GM12878 (cell line): ENCODE data around the gene DBNDD2. TPM values are rescaled to one million over a fixed set of nuclear protein-coding genes. Genes with fewer than 3 reads are reported as not detected.

Experiments used
- ATAC-seq: fragments of 200-7000 bp; cut with Tn5 transposase; 3 replicates; pipeline ENCODE4 v1.9.1; 2020; ENCODE audit warnings: mild to moderate bottlenecking, moderate library complexity
- BruUV-seq: library from RNA; stranded (reverse); fragments of 400-500 nt; replicated peaks from 2 replicates; lab custom pipeline; 2021; lab: Mats Ljungman, UMichigan
- CTCF ChIA-PET: fragments of 300-600 bp; sonication (Branson Sonifier 250); formaldehyde crosslinking; extraction: SDS; loops from one replicate; lab custom pipeline; 2021; ENCODE audit warnings: inconsistent platforms; lab: Yijun Ruan, JAX
- POLR2A ChIA-PET: fragments of 350-600 bp; formaldehyde crosslinking; extraction: SDS; loops from one replicate; lab custom pipeline; 2021; ENCODE audit warnings: inconsistent platforms; lab: Charles Lee
- RAD21 ChIA-PET: fragments of 300-600 bp; sonication (Branson Sonifier 250); formaldehyde crosslinking; loops from one replicate; lab custom pipeline; 2023; ENCODE audit warnings: antibody characterized with exemption; ENCODE audit not compliant: unreplicated experiment; lab: Charles Lee
- SMC1A ChIA-PET: fragments of 300-600 bp; sonication (Branson Sonifier 250); formaldehyde crosslinking; loops from one replicate; lab custom pipeline; 2023; ENCODE audit not compliant: unreplicated experiment, uncharacterized antibody; lab: Charles Lee
- DNase-seq: peaks from one replicate; pipeline ENCODE4 v3.0.0-alpha.2; 2011; ENCODE audit warnings: low read depth, low spot score
- FAIRE-seq: peaks from 3 replicates; lab custom pipeline; 2011; peaks lifted over from hg19 to GRCh38; lab: Jason Lieb, UNC
- H2AFZ ChIP-seq: 2 replicates; pipeline ENCODE4 v1.6.0; 2011; ENCODE audit warnings: low read depth, low read length, control low read depth; ENCODE audit not compliant: control insufficient read depth
- H3K27ac ChIP-seq: 2 replicates; pipeline ENCODE4 v1.5.1; 2011; ENCODE audit warnings: control low read depth; ENCODE audit not compliant: control insufficient read depth, insufficient read depth
- H3K27me3 ChIP-seq, 2 experiments: replicated peaks in 1 of 2; 2 replicates each; pipeline versions ENCODE4 v1.6.0 to v1.6.1; 2011; ENCODE audit warnings: low read length in 1 of 2; ENCODE audit not compliant: control insufficient read depth in 2 of 2, insufficient read depth in 2 of 2
- H3K36me3 ChIP-seq, 2 experiments: 2 replicates each; pipeline ENCODE4 v1.5.1; 2011; ENCODE audit warnings: low read length in 1 of 2; ENCODE audit not compliant: control insufficient read depth in 2 of 2, insufficient read depth in 2 of 2
- H3K4me1 ChIP-seq: 2 replicates; pipeline ENCODE4 v1.6.1; 2011; ENCODE audit warnings: mild to moderate bottlenecking, low read length, moderate library complexity, mixed read lengths; ENCODE audit not compliant: control insufficient read depth, insufficient read depth
- H3K4me2 ChIP-seq: 2 replicates; pipeline ENCODE4 v1.6.0; 2011; ENCODE audit warnings: control low read depth; ENCODE audit not compliant: control insufficient read depth, insufficient read depth
- H3K4me3 ChIP-seq: fragments of 200-600 bp; sonication (generic); 2 replicates; pipeline ENCODE4 v1.5.1; 2016
- H3K79me2 ChIP-seq: 2 replicates; pipeline ENCODE4 v1.6.0; 2011; ENCODE audit warnings: low read length; ENCODE audit not compliant: control insufficient read depth, insufficient read depth
- H3K9ac ChIP-seq: 2 replicates; pipeline ENCODE4 v1.8.0; 2011; ENCODE audit warnings: low read length, control low read depth, mixed read lengths; ENCODE audit not compliant: control insufficient read depth, insufficient read depth
- H3K9me3 ChIP-seq: replicated peaks from 3 replicates; pipeline ENCODE4 v1.5.1; 2011; ENCODE audit warnings: mild to moderate bottlenecking, low read length; ENCODE audit not compliant: control insufficient read depth, insufficient read depth
- H4K20me1 ChIP-seq: 2 replicates; pipeline ENCODE4 v1.6.0; 2011; ENCODE audit not compliant: control insufficient read depth, insufficient read depth
- CBFB ChIP-seq: IDR thresholded peaks from 2 replicates; pipeline ENCODE4 v1.6.1; 2016; ENCODE audit warnings: antibody characterized with exemption, low read depth
- CEBPB ChIP-seq, 2 experiments: fragments of 150-350 bp in 1 of 2; IDR thresholded peaks; 2 replicates each; pipeline ENCODE4 v1.6.1; 2012 to 2014; ENCODE audit warnings: low read depth in 2 of 2, low read length in 2 of 2, borderline replicate concordance in 1 of 2, inconsistent platforms in 1 of 2
- ESRRA ChIP-seq: IDR thresholded peaks from 2 replicates; pipeline ENCODE4 v1.6.1; 2012; ENCODE audit warnings: mild to moderate bottlenecking, low read length, improper control_type of control experiment
- JUNB ChIP-seq: IDR thresholded peaks from 2 replicates; pipeline ENCODE4 v1.6.1; 2016; ENCODE audit warnings: antibody characterized with exemption, mild to moderate bottlenecking
- KDM1A ChIP-seq: fragments of 200-600 bp; sonication (generic); IDR thresholded peaks from 2 replicates; pipeline ENCODE4 v1.6.1; 2016; ENCODE audit warnings: borderline replicate concordance
- MTA3 ChIP-seq: IDR thresholded peaks from 2 replicates; pipeline ENCODE4 v1.6.1; 2012; ENCODE audit warnings: low read length, inconsistent platforms, borderline replicate concordance
- NFYB ChIP-seq: IDR thresholded peaks from 2 replicates; pipeline ENCODE4 v1.6.1; 2011; ENCODE audit warnings: low read depth, mild to moderate bottlenecking, low read length, improper control_type of control experiment, moderate library complexity; ENCODE audit not compliant: insufficient read depth
- NR2C1 ChIP-seq: fragments of 450-650 bp; IDR thresholded peaks from 2 replicates; pipeline ENCODE4 v1.6.1; 2017; ENCODE audit warnings: antibody characterized with exemption, mild to moderate bottlenecking, moderate library complexity
- NR2F1 ChIP-seq: fragments of 450-650 bp; conservative IDR thresholded peaks from 2 replicates; pipeline ENCODE4 v1.6.1; 2017; ENCODE audit warnings: mild to moderate bottlenecking
- RAD51 ChIP-seq: fragments of 450-650 bp; IDR thresholded peaks from 2 replicates; pipeline ENCODE4 v1.6.1; 2016; ENCODE audit warnings: moderate library complexity, mild to moderate bottlenecking, inconsistent platforms
- RELA ChIP-seq: fragments of 450-650 bp; IDR thresholded peaks from 2 replicates; pipeline ENCODE4 v1.8.0; 2014; ENCODE audit warnings: borderline replicate concordance; ENCODE audit not compliant: partially characterized antibody
- SMAD5 ChIP-seq: IDR thresholded peaks from 2 replicates; pipeline ENCODE4 v1.6.1; 2016; ENCODE audit warnings: antibody characterized with exemption, low read depth
- SREBF2 ChIP-seq: IDR thresholded peaks from 2 replicates; pipeline ENCODE4 v1.6.1; 2012; ENCODE audit warnings: mild to moderate bottlenecking, low read length
- TCF12 ChIP-seq: IDR thresholded peaks from 2 replicates; pipeline ENCODE4 v1.6.1; 2011; ENCODE audit warnings: low read depth, mild to moderate bottlenecking, low read length
- ZSCAN29 ChIP-seq: fragments of 450-650 bp; IDR thresholded peaks from 2 replicates; pipeline ENCODE4 v1.6.1; 2017; ENCODE audit warnings: mild to moderate bottlenecking, moderate library complexity
- WGBS: methylation state at CpG from one replicate; pipeline ENCODE4 v1.1.6; 2016; ENCODE audit warnings: low lambda C conversion rate; ENCODE audit not compliant: insufficient replicate concordance, insufficient coverage; ENCODE audit errors: missing lambda C conversion rate; 5-methylcytosine and 5-hydroxymethylcytosine counted together
- in situ Hi-C: fragments of 300-500 bp; cut with MboI; formaldehyde crosslinking; loops from 9 replicates; pipeline ENCODE4 v1.14.3; 2018; ENCODE audit warnings: mixed read lengths
- intact Hi-C: fragments of 100-400 bp; cut with micrococcal nuclease; formaldehyde crosslinking; loops from one replicate; pipeline ENCODE4 v1.14.2; 2022; ENCODE audit not compliant: unreplicated experiment
- polyA plus RNA-seq, 11 experiments: library from polyadenylated mRNA; depleted of rRNA in 4 of 11; unstranded in 6 of 11; stranded (reverse) in 5 of 11; fragments of >200 nt; fragmentation: Nextera tagmentation in 4 of 11; fragmentation: Illumina TruSeq in 1 of 11; extraction: Ambion mirVana in 4 of 11; extraction: Trizol in 1 of 11; gene quantifications; 1 replicate in 1 of 11; 2 replicates in 10 of 11; pipeline versions ENCODE4 v1.2.1 to v1.2.3, GENCODE V29; 2011 to 2016; ENCODE audit warnings: inconsistent platforms in 2 of 11, missing spikeins in 2 of 11, low read depth in 1 of 11
- total RNA-seq, 4 experiments: library from RNA; depleted of rRNA in 3 of 4; stranded (reverse); fragments of >200 nt in 3 of 4; fragmentation: Illumina TruSeq in 1 of 4; extraction: Trizol in 1 of 4; gene quantifications; 2 replicates each; pipeline versions ENCODE4 v1.2.1 to v1.2.3, GENCODE V29; 2013 to 2021
- TF ChIP-seq, protein P1 (sequence below): IDR thresholded peaks from 2 replicates; pipeline ENCODE4 v1.6.1; 2012; ENCODE audit warnings: low read depth, low read length, improper control_type of control experiment

The DBNDD2 gene
- total and polyA plus RNA-seq, 10 of the 15 experiments (the other 5 are each of a cell fraction or from before 2014, with no cell fraction given), result 0.17 to 5.7 (median 0.49) TPM; not detected in 1

DNA sequence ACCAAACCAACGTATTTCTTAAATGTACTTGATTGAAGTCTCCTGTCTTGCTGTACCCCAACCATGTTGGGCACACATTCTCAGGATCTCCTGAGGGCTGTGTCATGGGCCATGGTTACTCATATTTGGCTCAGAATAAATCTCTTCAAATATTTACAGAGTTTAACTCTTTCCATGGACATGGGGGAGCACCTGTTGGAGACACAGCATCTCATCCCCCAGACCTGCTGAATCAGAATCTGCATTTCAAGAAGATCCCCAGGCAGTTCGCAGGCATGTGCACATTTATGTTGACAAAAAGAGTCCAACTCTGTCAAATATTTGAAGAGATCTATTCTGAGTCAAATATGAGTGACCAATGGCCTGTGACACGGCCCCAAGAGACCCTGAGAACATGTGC, 32.3 kb downstream of the DBNDD2 start:
- H3K4me1 ChIP-seq, result peaks cover 3% of the 10 kb centered on the region
- WGBS, result 30% methylated on average over 3 of the region's 3 CpGs
- H3K36me3 ChIP-seq, result no peaks in the 10 kb centered on the region
- TF ChIP-seq CBFB (no peak), ESRRA (no peak), NR2F1 (no peak), SMAD5 (no peak), SREBF2 (no peak), JUNB (no peak)
- DNase-seq (no peak), FAIRE-seq (no peak), ATAC-seq (no peak)
- SMC1A ChIA-PET, result interaction anchor here (1.0 to 10.5 kb wide), 3 partner anchors 25 to 119 kb away, joined by 3 to 440 read pairs (median 4); partner anchors contain the start of genes PIGT, SYS1 and TP53TG5
- no peaks in the 10 kb centered on the region; a peak in 2 of 4 replicates for H3K27me3 ChIP-seq
- intact Hi-C loops (no loop called here), in situ Hi-C loops (no loop called here)
- H3K9ac ChIP-seq, result no peak overlapping the region
- RAD21 ChIA-PET, result interaction anchor here (0.7 to 7.1 kb wide), 2 partner anchors 9 to 73 kb away, joined by 3 to 394 read pairs; partner anchors contain the start of gene SYS1
- H3K27ac ChIP-seq, result no peak overlapping the region
- no TSS peak for BruUV-seq
- H3K9me3 ChIP-seq, result no peaks in the 10 kb centered on the region
- no peak overlapping the region for H3K4me2 ChIP-seq
- no peaks in the 10 kb centered on the region for H4K20me1 ChIP-seq
- no peak overlapping the region for H2AFZ ChIP-seq
- no peaks in the 10 kb centered on the region for H3K79me2 ChIP-seq
- POLR2A ChIA-PET, result no interaction called here
- H3K4me3 ChIP-seq, result no peak overlapping the region
- CTCF ChIA-PET, result interaction anchor here (1.4 to 13.9 kb wide), 5 partner anchors 12 to 148 kb away, joined by 3 to 685 read pairs (median 86); partner anchors contain the start of gene SYS1

DNA sequence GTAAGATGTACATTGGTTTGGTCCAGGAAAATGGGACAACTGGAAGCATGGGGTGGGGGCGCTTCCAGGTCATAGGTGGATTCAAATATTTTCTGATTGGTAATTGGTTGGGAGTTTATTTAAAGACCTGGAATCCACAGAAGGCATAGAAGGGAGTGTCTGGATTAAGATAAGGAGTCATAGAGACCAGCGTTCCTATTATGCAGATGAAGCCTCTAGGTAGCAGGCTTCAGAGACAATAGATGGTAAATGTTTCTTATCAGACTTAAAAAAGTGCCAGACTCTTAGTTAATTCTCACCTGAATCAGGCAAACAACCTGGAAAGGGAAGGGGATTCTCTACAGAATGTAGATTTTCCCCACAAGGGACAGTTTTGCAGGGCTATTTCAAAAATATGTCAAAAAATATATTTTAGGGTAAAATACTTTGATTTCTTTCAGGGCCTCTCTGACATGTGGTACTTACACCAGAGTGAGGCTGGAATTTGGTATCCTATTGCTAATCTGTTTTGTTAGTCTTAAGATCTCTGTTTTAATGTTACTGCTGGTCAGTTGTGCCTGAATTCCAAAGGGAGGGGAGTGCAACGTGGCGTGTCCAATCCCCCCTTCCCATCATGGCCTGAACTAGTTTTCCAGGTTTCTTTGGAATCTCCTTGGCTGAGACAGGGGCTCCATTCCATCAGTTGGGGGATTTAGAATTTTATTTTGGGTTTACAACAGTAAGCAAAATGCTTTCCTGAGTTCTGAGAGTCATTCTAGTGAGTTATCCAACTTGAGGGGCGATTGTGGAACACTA, 33.0 kb downstream of the DBNDD2 start:
- intact Hi-C loops (no loop called here), in situ Hi-C loops (no loop called here)
- Histone ChIP-seq H3K4me1 (peaks cover 3% of the 10 kb centered on the region), H3K9ac (no peak overlapping the region), H2AFZ (no peak overlapping the region), H3K9me3 (no peaks in the 10 kb centered on the region), H3K4me3 (no peak overlapping the region), H3K79me2 (no peaks in the 10 kb centered on the region), H3K36me3 (no peaks in the 10 kb centered on the region), H3K27ac (no peak overlapping the region), H3K4me2 (no peak overlapping the region), H4K20me1 (no peaks in the 10 kb centered on the region), H3K27me3 (no peaks in the 10 kb centered on the region; a peak in 2 of 4 replicates)
- ChIA-PET POLR2A (no interaction called here), SMC1A (interaction anchor here (10.5 kb wide), 1 partner anchor 73 kb away, joined by 440 read pairs; the partner anchor contains the start of genes SYS1 and TP53TG5), RAD21 (interaction anchor here (7.1 kb wide), 1 partner anchor 74 kb away, joined by 394 read pairs; the partner anchor contains the start of gene SYS1), CTCF (interaction anchor here (7.3 to 13.9 kb wide), 2 partner anchors 11 to 73 kb away, joined by 86 to 685 read pairs; partner anchors contain the start of gene SYS1)
- ATAC-seq (no peak), DNase-seq (no peak), FAIRE-seq (no peak)
- WGBS, result 18% methylated on average over 5 of the region's 5 CpGs
- no TSS peak for BruUV-seq
- TF ChIP-seq JUNB, result no peak
- TF ChIP-seq, protein P1, sequence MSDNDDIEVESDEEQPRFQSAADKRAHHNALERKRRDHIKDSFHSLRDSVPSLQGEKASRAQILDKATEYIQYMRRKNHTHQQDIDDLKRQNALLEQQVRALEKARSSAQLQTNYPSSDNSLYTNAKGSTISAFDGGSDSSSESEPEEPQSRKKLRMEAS, result no peak
- TF ChIP-seq NFYB, result no peak
- TF ChIP-seq MTA3, result no peak
- no peak for TF ChIP-seq KDM1A
- TF ChIP-seq ZSCAN29, result no peak
- no peak for TF ChIP-seq RELA
- no peak for TF ChIP-seq TCF12
- no peak for TF ChIP-seq NR2C1
- no peak for TF ChIP-seq CEBPB (IDR thresholded peaks at IDR 0.05; ENCODE audit: borderline replicate concordance in 1 of 2, low read depth in 2 of 2, low read length in 2 of 2)
- no peak for TF ChIP-seq RAD51
